NCI-H524 treated with DMSO at 0.1 percent for 48 hours (cell line): ENCODE measurements around the gene PIPOX.
"Not testable (repeated sequence)": the region's sequence is repeated elsewhere in the genome, so short reads cannot be mapped to it uniquely, and the experiment has no call there.

Source experiments
- DNase-seq: peaks from one replicate; lab custom pipeline; 2025; lab: John Stamatoyannopoulos, UW

The PIPOX gene

DNA sequence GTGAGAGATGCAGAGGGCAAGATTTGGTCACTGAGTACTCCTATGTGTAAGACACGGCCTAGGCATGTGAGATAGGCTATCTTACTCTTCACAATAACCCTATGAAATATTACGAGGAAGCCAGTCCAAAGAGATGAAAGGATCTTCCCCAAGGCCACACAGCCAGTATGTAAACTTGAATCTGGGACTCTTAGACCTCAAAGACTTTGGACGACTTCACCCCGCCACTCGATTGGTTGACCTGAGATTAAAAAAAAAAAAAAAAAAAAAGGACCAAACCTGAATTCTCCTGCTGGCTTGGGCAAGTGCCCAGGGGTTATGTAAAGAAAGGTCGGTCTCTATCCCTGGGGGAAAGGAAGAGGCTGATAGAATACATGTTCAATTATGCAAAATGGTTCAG is 33.1 kb downstream of the PIPOX start:
- no peak for DNase-seq

DNA sequence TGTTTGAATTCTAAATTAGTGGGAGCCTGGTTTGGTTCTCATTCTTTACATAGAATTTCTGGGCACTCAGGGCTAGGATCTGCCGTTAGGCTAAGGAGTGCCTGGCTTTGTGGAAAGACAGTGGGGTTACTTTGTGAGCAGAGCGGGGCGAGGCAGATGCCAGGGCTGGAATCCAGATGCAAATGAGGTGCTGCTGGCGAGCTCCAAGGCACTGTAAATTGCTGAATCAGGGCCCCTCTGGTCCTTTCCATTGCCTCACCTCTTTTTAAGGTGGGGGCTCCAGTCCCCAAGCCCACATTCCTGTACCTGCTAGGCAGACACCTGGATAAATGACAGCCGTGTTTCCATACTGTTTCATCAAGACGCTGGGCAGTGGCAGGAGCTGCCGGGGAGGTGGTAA is 33.8 kb downstream of the PIPOX start:
- no peak for DNase-seq

DNA sequence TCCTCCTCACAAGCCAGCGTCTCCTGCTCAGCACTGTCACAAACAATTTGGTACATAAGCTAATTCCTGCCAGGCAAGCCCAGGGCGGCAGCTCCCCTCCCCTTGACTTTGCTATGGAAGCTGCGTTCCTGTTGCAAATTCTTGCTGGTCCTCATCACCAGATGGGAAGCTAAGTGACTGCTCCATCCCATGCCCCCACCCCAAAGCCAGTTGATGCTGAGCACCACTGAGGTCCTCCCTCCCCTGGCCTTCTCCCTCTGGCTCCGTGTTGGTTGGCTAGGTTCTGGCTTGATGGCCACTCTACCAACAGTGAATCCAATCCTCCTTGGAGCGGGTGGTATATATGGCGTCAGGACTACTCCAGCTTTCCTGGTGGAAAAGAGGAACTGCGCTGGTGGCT is 34.4 kb downstream of the PIPOX start:
- DNase-seq: no peak

DNA sequence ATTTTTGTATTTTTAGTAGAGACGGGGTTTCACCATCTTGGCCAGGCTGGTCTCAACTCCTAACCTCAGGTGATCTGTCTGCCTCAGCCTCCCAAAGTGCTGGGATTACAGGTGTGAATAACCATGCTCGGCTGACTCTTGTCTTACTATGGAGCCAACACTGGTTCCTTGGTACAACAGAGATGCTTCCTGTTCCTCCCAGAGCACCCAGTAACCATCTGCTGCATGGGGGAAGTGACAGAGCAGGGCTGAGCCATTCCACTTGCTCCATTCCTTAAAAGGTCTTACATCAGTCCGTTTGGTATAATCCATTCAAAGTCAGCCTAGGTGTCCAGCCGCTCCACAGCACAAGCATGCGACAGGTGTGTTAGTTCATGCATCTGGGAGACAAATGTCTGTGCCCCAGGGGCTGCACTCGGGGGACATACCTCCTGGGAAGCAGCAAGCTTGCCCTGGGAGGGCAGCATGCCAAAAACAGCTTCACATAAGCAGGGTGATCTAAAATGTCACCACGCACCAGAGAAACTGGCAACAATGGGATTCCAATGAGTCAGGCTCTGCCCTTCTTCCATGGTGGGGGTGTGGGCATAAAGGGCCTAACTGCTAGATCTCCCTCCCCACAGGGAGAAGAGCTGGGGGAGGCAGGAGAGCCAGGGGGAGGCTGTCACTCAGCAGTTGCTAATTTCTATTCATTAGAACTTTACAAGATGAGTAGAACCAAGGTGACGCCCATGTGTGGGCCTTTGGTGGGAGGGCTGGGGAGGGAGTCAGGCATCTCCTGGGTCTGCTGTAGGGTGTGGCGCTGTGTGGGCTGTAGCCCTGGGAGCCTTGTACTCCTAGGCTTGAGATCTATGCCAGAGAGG is 35.5 kb downstream of the PIPOX start:
- DNase-seq: no peak

DNA sequence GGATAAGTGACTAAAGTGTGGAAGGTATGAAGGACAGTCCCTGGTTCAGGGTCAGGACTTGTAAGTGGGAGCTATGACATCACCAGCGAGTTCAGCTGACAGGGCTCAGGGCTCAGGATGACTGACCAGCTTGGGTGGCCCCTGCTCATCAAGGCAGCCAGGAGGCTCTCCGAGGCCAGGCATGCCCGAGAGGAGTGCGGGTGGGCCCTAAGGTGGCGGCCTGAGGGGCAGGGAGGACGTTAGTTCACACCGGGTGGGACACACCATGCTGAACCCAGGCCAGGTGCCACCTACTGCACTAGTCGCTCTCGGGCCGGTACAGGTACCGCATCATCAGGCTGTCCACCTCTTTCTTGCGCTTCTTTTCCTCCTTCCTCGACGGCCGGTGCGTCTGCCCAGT is 36.5 kb downstream of the PIPOX start:
- no peak for DNase-seq

DNA sequence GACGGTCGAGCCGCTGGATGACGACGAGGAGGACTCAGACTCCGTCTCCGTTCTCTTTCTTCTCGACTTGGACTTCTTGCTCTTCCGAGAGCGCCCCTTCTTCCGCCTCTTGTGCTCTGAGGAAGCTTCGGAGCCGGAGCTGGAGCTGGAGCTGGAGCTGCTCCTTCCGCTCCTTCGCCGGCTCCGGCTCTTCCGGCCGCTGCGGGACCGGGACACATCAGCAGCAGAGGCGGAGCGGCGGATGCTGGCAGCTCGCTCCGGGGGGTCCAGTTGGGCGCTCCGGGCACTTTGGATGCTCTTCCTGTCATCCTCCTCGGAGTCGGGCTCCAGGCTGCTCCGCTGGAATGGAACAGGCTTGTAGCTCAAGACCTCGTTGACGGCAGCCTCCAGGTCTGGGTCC is 36.9 kb downstream of the PIPOX start:
- no peak for DNase-seq

DNA sequence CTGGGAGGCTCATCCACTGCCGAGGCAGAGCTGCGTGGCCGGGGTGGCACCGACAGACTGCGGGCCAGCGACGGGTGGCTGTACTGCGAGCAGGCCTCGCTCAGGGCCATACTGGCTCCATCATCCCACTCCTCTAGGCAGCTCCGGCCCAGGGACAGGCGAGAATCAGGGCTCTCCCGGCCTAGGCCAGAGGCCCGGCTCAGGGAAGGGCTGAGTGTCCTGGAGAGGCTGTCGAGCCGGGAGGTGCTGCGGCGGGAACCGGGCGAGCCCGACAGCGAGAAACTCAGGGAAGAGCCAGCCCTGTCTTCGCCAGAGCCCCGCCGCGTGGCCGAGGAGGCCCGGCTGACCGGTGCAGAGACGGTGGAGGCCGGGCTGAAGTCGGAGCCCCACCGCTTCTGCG is 37.4 kb downstream of the PIPOX start:
- DNase-seq: no peak

DNA sequence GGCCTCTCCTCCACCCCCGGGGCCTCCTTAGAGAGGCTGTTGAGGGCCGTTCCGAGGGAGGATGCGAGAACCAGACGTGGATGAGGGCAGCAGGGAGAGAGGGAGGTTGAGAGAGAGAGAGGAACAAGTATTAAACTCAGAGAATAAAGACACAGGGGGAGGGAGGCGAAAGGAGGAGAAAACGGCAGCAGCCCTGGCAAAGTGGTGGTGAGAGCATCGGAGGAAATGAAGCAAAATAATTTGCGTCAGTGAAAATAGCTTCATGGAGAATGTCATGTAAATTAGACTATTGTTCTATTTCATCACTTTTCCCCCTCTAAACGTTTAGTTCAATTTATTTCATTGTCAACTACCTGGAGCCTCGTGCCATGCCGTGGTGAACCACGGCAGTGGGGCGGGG is 38.0 kb downstream of the PIPOX start:
- DNase-seq: no peak

DNA sequence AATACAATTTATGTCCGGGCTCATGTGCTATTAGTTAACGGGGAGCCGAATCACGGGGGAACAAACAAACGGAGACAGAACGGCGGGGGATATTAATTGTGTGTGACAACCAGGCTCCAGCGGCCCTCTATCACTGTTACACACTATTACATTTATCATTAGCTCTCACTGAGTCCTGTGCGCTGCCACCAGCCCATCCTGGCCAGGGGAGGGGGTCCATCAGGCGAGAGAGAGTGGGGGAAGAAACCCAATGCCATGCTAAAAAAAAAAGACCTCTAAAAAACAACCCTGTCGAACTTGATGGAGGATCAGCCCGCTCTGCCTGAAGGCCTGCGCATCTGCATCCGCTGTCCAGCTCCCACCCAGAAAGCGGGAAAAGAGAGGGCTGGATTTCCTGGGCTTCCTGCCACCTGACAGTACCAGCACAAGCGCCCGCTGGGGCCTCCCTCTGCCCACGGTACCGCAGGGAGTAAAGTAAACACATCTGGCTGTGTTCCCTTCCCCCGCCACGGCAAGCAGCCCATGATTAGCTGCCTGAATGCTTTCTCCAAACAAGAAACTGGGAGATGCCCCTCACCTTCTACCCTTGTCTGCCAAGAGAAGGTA is 41.7 kb downstream of the PIPOX start:
- no peak for DNase-seq

DNA sequence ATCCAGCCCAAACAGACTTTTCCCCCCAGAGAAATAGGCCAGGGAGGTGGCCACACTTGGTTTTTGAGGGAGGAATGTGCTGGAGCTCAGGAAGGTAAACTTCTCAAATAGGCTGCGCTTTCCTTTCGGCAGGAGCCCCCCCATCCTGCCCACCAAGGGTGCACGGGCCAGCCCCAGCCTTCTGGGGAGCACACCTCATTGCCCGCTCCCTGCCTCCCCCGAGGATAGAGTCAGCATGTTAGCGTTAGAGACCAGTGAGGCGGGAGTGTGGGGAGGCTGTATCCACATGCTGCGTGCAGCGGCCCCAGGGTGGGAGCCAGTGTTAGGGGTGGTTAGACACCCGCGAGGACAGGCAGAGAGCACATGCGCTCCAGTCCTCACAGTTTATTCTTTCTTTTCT is 42.3 kb downstream of the PIPOX start:
- DNase-seq: no peak

DNA sequence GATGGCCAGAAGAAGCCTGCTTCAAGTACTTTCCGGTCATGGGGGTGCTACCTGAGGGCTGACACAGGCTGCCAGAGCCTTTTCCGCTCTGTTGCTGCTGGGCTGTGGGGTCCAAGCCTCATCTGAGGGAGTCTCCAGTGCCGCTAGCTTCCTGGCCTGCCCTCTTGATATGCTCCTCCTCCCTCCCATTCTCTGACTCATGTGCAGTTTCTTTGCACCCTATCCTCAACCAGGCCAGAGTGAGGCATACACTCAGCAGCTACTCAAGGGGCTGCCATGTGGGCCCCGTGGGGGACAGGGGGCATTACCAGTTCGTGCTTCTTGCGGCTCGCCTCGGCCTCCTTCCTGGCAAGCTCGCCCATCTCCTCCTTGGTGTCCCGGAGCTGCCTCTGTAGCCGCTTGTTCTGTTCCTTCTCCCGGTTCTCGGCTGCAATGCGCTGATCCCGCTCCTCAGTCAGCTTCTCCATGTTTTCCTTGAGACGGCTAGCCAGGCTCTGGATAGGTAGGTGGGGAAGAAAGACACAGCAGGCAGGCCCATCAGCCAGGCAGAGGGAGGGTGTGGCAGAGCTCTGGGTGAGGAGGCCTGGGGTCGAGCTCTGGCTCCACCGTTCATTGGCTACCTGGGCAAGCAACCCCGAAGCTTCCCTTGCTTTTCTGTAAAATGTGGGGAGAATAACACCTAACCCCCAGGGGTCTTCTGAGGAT is 43.8 kb downstream of the PIPOX start:
- no peak for DNase-seq

DNA sequence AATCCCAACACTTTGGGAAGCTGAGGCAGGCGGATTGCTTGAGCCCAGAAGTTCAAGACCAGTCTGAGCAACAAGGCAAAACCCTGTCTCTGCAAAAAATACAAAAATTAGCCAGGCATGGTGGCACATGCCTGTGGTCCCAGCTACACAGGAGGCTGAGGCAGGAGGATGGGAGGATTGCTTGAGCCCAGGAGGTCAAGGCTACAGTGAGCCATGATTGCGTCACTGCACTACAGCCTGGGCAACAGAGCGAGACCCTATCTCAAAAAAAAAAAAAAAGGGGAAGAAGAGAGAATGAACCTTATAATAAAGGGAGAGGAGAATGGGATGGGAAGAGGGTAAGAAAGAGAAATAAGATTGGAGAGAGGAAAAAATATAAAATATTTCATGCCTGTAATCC is 45.8 kb downstream of the PIPOX start:
- DNase-seq: not testable (repeated sequence)

DNA sequence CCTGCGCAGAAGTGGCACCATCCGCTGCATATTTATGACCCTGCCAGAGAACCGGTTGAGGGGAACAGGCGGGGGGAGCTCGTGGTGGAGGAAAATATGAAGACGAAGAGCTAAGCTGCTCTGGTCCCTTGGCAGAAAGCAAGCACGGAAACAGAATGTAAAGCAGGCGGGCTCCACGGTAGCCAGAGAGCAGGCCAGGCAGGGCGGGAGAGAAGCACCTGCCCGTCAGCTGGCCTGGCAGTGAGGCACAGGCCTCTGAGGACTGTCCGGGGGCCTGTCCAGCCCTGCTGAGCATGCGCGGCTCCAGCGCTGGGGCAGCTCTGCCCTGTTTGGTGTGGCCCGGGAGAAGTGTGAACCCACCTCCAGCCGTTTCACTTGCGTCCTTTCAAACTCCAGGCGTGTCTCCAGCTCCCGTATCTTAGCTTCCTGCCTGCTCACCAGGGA is 46.7 kb downstream of the PIPOX start:
- peak; percentile 30 for DNase-seq

DNA sequence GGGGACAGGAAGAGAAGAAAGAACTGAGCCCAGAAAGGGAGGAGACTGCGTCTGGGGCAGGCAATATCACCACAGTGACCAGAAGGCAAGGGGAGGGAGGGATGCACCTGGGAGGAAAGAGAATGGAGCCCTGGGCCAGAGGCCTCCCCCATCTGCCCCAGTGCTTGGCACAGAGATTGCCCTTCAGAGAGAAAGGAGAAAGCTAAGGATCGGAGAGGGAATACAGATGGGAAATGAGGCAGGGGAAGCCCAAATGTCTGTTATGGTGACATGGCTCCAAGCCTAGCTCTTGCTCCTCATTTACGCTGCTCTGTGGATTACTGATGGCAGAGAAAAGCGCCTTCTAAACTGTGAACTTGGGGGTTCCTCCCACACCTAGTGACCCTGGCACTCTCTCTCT is 47.2 kb downstream of the PIPOX start:
- DNase-seq: no peak

DNA sequence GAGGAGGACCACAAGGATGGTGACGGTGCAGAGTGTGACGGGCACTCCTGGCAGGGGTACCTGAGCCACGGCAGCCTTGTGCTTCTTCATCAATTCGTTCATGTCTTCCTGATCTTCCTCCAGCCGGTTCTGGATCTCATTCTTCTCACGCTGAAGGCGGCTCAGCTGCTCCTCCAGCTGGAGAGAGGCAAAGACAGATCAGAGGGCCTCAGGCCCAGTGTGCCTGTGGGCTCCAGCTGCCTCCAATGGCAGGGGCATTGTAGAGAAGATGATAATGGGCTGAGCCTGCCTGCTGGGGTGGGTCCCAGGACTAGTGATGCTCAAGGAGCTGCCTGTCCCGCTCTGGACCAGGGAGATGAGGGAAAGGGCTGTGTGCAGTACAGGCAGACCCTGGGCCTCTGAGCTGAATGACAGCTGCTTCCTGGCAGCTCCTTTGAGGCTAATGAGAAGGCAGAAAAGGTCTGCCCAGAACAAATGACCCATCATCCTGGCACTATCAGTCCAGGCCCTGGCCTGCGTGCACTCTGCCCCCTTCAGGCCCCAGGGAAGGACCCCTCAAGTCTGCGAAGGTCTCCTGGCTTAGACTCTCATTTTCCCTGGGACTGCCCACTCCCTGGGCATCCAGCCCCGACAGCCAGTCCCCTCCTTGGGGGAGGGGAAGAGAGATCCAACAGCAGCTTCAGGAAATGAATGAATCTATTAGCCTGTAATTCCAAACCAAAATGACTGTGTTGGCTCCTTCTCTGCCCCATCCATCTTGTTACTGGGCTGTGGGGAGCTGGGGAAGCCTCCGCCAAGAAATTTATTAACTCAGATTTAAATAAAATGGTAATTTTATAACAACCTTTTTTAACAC is 48.0 kb downstream of the PIPOX start:
- no peak for DNase-seq

DNA sequence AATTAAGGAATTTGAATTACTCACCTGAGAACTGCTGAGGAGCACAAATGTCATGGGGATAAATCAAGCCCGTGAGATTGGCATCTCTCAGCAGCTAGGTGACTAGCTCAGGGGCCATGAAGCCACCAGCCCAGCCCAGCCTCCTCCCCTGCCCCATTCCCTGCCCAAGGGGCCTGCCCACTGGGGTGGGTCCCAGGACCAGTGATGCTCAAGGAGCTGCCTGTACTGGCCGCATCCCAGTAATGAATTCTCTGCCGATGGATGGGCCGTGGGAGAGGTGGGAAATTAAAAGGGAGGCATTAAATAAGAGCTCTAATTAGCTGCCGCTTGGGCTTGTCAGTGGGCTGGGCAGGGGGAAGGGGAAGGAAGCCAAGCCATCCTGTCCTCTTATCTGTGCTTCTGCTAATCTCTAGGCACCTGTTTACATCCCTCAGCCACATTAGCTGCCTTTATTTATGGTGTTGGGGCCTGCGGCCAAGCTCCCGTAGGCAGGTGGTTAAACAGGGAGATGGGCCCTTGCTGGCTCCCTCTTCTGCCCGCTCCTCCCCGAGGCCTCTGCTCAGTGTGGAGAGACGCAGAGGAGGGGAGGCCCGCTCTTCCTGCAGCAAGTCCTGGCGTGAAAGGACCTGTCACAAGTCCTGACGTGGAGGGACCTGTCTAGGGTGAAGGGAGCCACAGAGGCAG is 48.8 kb downstream of the PIPOX start:
- peak; percentile 60 for DNase-seq

DNA sequence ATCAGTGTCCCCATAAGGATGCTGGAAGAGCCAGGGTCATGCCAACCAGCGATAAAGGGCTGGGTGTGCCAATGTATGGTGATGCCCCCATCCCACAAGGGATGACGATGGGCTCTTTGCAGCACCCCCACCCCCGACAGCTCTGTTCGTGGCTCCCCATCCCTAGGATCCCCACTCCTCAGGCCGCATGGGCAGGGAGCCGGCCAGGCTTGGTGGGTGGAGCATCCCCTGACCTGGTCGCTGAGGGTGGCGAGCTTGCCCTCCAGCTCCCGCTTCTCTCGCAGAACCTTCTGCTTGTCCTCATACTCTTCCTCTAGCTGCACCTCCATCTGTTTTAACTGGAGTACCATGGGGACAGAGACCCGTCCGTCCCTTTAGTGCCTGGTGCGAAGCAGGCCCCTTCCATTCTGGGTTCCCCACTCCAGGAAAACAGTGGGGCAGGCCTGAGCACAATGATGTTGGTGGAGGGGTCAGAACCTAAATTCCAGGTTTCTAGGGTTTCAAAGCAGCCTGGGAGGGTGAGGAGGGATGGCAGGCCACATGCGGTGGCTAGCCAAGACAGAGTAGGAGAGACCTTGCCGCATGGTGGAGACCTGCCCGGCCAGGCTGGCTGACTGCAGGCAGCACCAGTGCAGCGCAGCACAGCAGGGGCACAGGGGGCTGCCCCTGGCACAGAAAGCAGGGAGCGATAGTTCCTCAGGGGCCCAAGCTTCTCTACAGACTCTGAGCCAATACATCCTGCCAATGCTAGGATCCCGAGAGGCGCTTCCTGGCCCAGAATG is 50.3 kb downstream of the PIPOX start:
- no peak for DNase-seq

DNA sequence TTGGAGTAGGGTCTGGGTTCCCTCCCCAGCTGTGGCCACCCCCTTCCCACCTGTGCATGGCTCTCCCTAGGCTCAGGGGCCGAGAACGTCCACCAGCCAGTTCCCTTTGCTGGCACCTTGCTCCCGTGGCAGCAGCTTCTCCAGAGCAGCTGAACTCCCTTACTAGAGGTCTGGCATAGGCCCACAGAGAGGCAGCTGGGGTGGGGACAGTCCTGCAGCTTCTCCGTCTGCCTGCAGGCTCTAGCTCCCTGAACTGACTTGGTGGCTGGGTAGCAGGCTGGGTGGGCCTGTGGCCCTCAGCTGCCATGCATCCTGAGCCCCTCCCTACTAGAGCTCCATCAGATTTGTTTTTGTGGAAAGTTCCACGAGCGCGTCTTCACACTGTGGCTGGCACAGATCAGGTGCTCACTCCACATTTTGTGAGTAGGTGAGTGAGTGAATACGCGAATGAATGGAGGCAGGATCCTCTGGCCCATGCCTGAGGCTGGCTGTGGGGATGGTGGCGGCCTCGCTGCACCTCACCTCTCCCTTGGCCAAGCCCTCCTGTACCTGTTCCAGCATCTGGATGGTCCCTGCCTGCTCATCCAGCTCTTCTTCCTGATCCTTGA is 51.3 kb downstream of the PIPOX start:
- DNase-seq: no peak

DNA sequence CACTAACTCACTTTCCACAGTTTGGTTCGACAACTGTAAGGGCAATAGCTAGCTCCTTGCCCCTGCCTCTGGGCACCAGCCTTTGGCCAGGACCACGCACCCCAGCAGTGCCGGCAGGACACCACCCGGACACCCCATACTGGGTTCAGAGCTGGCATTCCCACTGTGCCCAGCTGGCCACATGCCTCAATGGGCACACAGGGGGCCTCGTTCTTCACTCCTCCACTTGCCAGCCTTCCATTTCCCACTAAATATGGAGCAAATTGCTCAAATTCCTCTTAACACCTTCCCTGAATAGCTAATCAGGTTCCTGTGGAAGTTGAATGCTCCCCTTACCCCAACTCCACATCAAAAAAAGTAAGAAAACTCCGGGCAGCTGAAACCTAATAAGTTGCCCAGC is 52.5 kb downstream of the PIPOX start:
- DNase-seq: no peak

DNA sequence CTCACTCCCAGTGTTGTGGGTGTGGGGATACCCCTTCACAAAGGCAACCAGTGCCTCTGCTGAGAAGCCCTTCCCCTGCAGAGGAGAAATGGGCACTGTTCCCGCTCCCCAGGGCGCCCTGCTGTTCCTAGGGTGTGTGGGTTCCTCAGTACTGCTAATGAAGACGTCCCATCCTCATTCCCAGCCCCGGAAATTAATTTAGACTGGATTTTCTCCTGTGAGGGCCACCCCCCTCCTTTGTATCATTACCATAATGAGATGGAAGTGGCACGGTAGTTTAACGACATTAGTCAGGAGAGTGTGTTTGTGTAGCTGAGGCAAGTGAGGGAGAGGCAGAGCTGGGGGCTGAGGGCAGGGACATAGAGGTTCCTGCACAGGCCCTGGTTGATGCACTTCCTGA is 53.2 kb downstream of the PIPOX start:
- no peak for DNase-seq
